ENCODE measurements around the gene PPP1R14C.
A peak's percentile ranks its signal among the peaks of the same experiment; 100 is the strongest.

Gene PPP1R14C

DNA sequence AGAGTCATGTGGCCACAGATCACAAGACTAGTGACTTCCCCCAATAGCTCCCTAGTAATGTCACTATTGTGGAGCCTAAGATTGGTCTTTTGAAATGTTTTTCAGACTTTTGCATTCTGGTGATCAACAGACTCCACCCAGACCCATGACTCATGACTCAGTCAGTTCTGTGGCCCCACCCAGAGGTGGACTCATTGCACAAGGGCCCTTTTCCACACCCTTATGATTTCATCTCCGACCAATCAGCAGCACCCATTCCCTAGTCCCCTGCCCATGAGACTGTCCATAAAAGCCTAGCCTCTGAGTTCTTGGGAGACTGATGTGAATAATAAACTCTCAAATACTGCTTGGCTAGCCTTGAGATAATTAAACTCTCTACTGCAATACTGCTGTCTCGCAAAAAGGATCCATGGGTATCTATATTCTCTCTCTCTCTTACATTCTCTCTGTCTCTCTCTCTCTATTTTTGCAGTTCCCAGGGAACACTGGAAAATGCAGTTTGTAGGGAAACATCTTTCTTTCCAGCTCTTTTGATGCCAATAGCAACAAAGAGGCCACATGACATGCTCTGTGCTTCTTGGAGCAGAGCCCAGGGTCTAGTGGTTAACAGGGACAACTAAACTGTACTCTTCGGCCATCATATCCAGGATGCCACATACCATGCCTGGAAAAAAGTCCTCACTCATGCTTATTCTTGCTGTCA lies 154.6 kb downstream of the PPP1R14C start:
- peak; percentile 8 for DNase-seq
- in situ Hi-C loops (cut with HindIII; ENCODE audit: low pct_ligation_motif_present, low pct_unique_long_range_greater_than_20kb, low sequenced_read_pairs), result no loop called here

DNA sequence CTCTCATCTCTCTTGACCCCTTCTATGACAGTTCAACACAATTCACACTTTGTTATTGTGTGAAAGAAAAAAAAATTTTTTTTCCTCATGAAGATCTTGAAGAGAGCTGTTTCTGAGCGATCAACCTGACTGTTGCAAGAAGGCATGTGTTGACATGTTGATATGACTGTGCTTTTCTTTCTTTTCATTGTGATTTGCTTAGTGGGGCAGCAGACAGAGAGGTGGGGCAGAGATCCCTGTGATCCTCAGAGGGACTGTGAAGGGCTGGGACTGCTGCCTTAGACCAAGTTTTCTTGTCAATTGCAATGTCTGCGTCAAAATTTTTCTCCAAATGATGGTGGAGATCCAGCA lies 155.2 kb downstream of the PPP1R14C start:
- DNase-seq, result no peak

DNA sequence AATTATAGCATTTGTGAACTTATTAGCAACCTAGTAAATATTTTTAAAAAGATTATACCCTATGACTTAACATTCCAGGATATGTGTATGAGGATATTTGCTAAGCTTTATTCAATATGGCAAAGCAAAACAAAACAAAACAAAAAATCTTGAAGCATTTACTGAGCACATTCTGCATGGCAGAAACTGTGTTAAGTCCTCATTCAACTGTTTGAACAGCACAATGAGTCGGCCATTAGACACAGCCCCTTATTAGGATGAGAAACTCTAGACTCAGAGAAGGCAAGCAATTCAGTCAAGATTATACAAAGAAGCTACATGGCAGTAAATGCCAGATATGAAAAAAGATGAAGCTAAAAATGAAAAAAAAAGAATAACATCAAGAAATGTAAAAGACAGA lies 155.8 kb downstream of the PPP1R14C start:
- in situ Hi-C loops (cut with HindIII; ENCODE audit: low pct_ligation_motif_present, low pct_unique_long_range_greater_than_20kb, low sequenced_read_pairs), result no loop called here

More for the DNA sequence above, 155.2 kb downstream of the PPP1R14C start:
- in situ Hi-C loops (cut with HindIII; ENCODE audit: low pct_ligation_motif_present, low pct_unique_long_range_greater_than_20kb, low sequenced_read_pairs), result no loop called here

More for the DNA sequence above, 155.8 kb downstream of the PPP1R14C start:
- no peak for DNase-seq

Data from ACHN (cell line).